ENCODE measurements around the gene RALGDS. TPM values are rescaled to one million over a fixed set of nuclear protein-coding genes. Genes with fewer than 3 reads are reported as not detected.

Gene RALGDS
- total RNA-seq, 1 experiment from 2014 or later: 22.9 TPM

GRCh38 chr9:133128152-133128551, 7.1 kb upstream of the RALGDS start:
- ChIA-PET CTCF (interaction anchor here (4.2 kb wide), 1 partner anchor 16 kb away, joined by 21 read pairs; no protein-coding TSS in a partner anchor), POLR2A (no interaction called here)
- Mint-ChIP-seq H3K4me1 (no peaks in the 10 kb centered on the region), H3K27ac (no peak overlapping the region), H3K4me3 (no peak overlapping the region), H3K27me3 (ENCODE audit: low read depth) (peaks cover 12% of the 10 kb centered on the region), H3K36me3 (no peaks in the 10 kb centered on the region), H3K9me3 (no peaks in the 10 kb centered on the region)
- ATAC-seq (no peak), DNase-seq (ENCODE audit: low spot score) (no peak)
- no peak for TF ChIP-seq ATF1 (CRISPR knock-in tag; IDR thresholded peaks at IDR 0.05)
- TF ChIP-seq CDX4 (CRISPR knock-in tag; IDR thresholded peaks at IDR 0.05; ENCODE audit: borderline replicate concordance): no peak
- TF ChIP-seq ZNF232 (CRISPR knock-in tag; IDR thresholded peaks at IDR 0.05): no peak
- no peak for TF ChIP-seq ZNF317 (CRISPR knock-in tag; IDR thresholded peaks at IDR 0.05; ENCODE audit: borderline replicate concordance, low read depth)
- no peak for TF ChIP-seq SMAD4 (CRISPR knock-in tag; IDR thresholded peaks at IDR 0.05)
- TF ChIP-seq TP53 (CRISPR knock-in tag; IDR thresholded peaks at IDR 0.05): no peak

GRCh38 chr9:133127340-133127981, 6.4 kb upstream of the RALGDS start:
- H3K9me3 Mint-ChIP-seq: no peaks in the 10 kb centered on the region
- ATAC-seq (no peak), DNase-seq (ENCODE audit: low spot score) (no peak)
- H3K36me3 Mint-ChIP-seq: no peaks in the 10 kb centered on the region
- peak overlapping the region; percentile 68; the same call in 1 of the 2 replicates for H3K27ac Mint-ChIP-seq
- H3K4me1 Mint-ChIP-seq: no peaks in the 10 kb centered on the region
- POLR2A ChIA-PET: no interaction called here
- H3K27me3 Mint-ChIP-seq (ENCODE audit: low read depth): peaks cover 16% of the 10 kb centered on the region
- H3K4me3 Mint-ChIP-seq: no peak overlapping the region
- CTCF ChIA-PET: interaction anchor here (4.2 kb wide), 1 partner anchor 17 kb away, joined by 21 read pairs; no protein-coding TSS in a partner anchor
- TF ChIP-seq MYBL2 (CRISPR knock-in tag; IDR thresholded peaks at IDR 0.05) (no peak), ZNF423 (CRISPR knock-in tag; IDR thresholded peaks at IDR 0.05) (no peak), ZNF281 (CRISPR knock-in tag; IDR thresholded peaks at IDR 0.05) (no peak)

- DNase-seq (ENCODE audit: low spot score) (no peak), ATAC-seq (no peak)
- no peak overlapping the region for H3K27ac Mint-ChIP-seq
- no peaks in the 10 kb centered on the region for H3K9me3 Mint-ChIP-seq
- no peaks in the 10 kb centered on the region for H3K4me1 Mint-ChIP-seq
- ChIA-PET POLR2A (no interaction called here), CTCF (interaction anchor here (0.7 to 4.2 kb wide), 2 partner anchors 18 to 91 kb away, joined by 4 to 21 read pairs; no protein-coding TSS in a partner anchor)
- peaks cover 22% of the 10 kb centered on the region for H3K27me3 Mint-ChIP-seq (ENCODE audit: low read depth)
- H3K36me3 Mint-ChIP-seq: no peaks in the 10 kb centered on the region
- H3K4me3 Mint-ChIP-seq: no peak overlapping the region
- TF ChIP-seq CREB1 (CRISPR knock-in tag; IDR thresholded peaks at IDR 0.05): no peak
Observed at GRCh38 chr9:133126697-133127339, 5.8 kb upstream of the RALGDS start.

- ATAC-seq: no peak
- CTCF ChIA-PET: interaction anchor here (0.7 to 4.2 kb wide), 2 partner anchors 18 to 90 kb away, joined by 4 to 21 read pairs; no protein-coding TSS in a partner anchor
- peaks cover 27% of the 10 kb centered on the region for H3K27me3 Mint-ChIP-seq (ENCODE audit: low read depth)
Observed at GRCh38 chr9:133125941-133126696, 5.1 kb upstream of the RALGDS start.

More at GRCh38 chr9:133125941-133126696, 5.1 kb upstream of the RALGDS start:
- DNase-seq (ENCODE audit: low spot score): no peak
- Mint-ChIP-seq H3K4me1 (peaks cover 4% of the 10 kb centered on the region; the same call in 1 of the 2 replicates), H3K9me3 (no peaks in the 10 kb centered on the region), H3K36me3 (no peaks in the 10 kb centered on the region), H3K4me3 (no peak overlapping the region), H3K27ac (no peak overlapping the region)
- TF ChIP-seq OVOL2 (CRISPR knock-in tag; IDR thresholded peaks at IDR 0.05; ENCODE audit: borderline replicate concordance) (no peak), USF2 (CRISPR knock-in tag; IDR thresholded peaks at IDR 0.05) (no peak), PRRX2 (CRISPR knock-in tag; IDR thresholded peaks at IDR 0.05) (no peak), ZNF121 (CRISPR knock-in tag; IDR thresholded peaks at IDR 0.05) (no peak), FOXP4 (CRISPR knock-in tag; IDR thresholded peaks at IDR 0.05) (no peak), CREM (CRISPR knock-in tag; IDR thresholded peaks at IDR 0.05) (no peak), MYBL2 (CRISPR knock-in tag; IDR thresholded peaks at IDR 0.05) (no peak), CREB1 (CRISPR knock-in tag; IDR thresholded peaks at IDR 0.05) (no peak)
- POLR2A ChIA-PET: interaction anchor here (0.6 kb wide), 1 partner anchor 37 kb away, joined by 3 read pairs; the partner anchor contains the start of gene GBGT1

Measured in WTC11 (cell line).